Activated CD4-positive, alpha-beta T cell treated with anti-CD3 and anti-CD28 coated beads for 24 hours (primary cell): ENCODE data around the gene FKBP5.
A peak's percentile ranks its signal among the peaks of the same experiment; 100 is the strongest.
"Not testable (repeated sequence)": the region's sequence is repeated elsewhere in the genome, so short reads cannot be mapped to it uniquely, and the experiment has no call there.

Experiments
- DNase-seq, 2 donors: peaks; one replicate each; pipeline ENCODE4 v3.0.0-alpha.2; 2020; ENCODE audit warnings: low read depth in 2 of 2

The FKBP5 gene

DNA sequence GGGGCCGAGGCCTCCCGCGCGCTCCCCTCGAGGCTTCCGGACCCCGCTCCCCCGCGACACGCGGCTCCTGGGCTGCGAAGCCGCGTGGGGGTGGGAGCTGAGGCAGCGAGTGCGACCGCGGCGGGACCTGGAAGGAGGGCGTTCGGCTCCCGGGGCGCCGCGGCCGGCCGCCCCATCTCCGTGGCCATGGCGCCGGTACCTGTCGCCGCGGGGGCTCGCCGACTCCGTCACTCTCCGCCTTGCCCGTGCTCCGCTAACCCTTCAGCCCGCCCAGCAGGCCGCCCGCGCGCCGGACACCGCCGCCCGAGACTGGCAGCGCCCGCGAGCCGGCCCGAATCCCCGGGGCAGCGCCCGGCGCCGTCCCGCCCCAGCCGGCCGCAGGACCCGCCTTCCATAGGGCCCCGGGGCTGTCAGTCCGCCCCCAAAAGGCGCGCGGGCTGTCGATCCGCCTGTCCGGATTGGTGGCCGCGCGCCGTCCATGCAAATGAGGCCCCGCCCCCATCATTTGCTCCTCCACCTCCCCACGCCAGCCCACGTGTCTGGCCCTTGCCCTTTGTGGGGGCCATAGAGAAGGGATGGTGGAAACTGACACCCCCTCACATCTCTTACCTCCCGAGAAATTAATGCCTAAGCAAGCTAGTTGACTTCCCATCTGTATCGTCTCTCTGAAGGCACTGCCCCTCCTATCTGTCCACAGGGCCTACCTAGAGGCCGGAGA is at the start of gene FKBP5:
Gene FKBP5, minus strand, starts transcription at position 311 of the 718 bp plus-strand sequence. CDS start 46,091 bp downstream, outside the sequence.
- DNase-seq: peak; percentile 79 to 90

- no peak for DNase-seq
Observed at GRCh38 chr6:35737413-35738211, 48.9 kb upstream of the FKBP5 start.

DNA sequence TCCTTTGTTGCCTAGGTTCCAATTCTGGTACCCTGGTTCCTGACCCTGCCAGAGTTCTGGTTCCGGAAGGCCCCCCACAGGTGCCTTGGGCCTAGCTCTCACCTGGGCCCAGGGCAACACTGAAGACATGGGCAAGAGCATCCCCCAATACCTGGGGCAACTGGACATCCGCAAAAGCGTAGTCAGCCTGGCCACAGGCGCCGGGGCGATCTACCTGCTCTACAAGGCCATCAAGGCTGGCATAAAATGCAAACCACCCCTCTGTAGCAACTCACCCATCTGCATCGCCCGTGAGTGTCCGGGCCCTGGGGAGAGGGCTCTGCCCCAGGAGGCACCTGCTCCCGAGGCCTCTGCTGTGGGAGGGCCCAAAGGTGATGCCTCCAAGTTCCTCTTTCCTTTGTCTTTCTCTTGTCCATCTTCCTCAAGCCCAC is 48.3 kb upstream of the FKBP5 start, which contains the start of gene ARMC12:
Gene ARMC12, plus strand, starts transcription at position 51 of the 431 bp plus-strand sequence. Its CDS starts 77 bp downstream, at position 128.
- no peak for DNase-seq

DNA sequence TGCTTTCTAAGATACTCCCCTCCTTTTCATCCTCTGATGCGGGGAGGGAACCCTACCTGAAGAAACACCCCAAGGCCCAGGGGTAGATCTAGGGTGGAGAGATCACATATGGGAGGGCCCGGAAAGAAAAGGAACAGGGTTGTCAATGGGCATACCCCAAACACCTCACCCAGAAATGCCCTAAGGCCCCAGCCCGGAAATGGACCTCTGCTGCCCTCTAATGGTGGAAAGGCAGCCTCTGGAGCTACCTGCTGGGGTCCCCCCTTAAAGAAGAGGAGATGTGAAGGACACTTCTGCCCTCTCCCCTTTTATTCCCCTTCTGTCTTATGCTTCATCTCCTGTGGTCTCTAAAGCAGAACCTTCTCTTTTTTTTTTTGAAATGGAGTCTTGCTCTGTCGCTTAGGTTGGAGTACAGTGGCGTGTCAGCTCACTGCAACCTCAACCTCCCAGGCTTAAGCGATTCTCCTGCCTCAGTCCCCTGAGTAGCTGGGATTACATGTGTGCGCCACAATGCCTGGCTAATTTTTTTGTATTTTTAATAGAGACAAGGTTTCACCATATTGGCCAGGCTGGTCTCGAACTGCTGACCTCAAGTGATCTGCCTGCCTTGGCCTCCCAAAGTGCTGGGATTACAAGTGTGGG is 47.7 kb upstream of the FKBP5 start:
- peak; percentile 81 to 84 for DNase-seq

DNA sequence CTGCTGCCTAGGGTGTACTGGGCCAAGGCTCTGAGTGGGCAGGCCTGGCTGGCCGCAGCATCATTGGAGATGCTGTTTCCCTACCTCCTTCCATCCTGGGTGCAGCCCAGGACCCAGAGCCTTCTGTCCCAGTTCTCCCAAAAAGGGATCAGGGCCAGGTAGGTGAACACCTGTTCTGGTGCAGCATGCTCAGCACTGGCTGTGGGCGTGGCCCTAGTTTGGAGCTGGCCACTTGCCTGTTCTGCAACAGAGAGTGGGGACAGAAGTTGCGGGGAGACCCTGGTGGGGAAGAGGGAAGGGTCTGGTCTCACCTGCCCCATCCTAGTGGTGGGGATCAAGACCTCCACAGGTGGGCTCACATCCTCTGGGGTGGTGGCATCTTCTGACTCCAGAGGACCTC is 46.7 kb upstream of the FKBP5 start:
- DNase-seq: no peak

DNA sequence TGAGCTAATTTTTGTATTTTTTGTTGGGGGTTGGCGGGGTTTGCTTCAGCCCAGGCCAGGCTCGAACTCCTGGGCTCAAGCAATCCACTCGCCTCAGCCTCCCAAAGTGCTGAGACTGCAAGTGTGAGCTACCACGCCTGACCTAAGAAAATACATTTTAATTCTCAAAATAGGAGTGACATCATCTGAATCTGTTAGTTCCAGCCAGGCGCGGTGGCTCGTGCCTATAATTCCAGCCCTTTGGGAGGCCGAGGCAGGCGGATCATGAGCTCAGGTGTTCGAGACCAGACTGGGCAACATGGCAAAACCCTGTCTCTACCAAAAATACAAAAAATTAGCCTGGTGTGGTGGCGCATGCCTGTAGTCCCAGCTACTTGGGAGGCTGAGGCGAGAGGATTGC is 45.6 kb upstream of the FKBP5 start:
- not testable (repeated sequence) for DNase-seq

DNA sequence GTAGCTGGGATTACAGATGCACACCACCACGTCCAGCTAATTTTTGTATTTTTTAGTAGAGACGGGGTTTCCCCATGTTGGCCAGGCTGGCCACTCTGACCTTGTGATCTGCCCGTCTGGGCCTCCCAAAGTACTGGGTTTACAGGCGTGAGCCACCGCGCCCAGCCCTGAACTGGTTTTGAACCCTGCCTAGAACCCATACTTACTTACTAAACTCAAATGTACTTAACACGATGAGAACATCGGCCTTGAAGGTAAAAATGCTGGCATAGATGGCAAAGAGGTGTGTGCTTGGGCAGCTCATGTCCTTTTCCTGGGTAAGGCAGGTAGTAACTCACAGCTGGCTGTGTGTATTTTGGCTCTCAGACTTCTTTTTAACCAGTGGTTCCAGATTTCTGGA is 44.9 kb upstream of the FKBP5 start:
- no peak for DNase-seq

GRCh38 chr6:35731736-35732532 is 43.2 kb upstream of the FKBP5 start:
- peak; percentile 93 to 94 for DNase-seq

DNA sequence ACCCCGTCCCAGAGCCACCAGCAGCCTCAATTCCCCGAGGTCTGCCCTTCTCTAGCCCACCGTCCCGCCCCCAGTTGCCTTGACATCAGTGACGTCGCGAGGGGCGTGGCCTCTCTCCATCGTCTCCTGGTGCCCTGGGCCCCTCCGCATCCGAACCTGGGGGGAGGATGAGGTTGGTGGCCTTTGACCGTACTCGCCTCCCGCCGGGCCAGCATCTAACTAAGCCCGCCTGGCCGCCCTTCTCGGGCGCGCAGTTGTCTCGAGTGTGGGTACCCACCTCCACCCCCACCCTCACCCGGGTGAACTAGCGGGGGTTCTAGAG is 42.7 kb upstream of the FKBP5 start:
- peak; percentile 83 to 98 for DNase-seq

GRCh38 chr6:35730745-35731413 is 42.2 kb upstream of the FKBP5 start:
- no peak for DNase-seq

DNA sequence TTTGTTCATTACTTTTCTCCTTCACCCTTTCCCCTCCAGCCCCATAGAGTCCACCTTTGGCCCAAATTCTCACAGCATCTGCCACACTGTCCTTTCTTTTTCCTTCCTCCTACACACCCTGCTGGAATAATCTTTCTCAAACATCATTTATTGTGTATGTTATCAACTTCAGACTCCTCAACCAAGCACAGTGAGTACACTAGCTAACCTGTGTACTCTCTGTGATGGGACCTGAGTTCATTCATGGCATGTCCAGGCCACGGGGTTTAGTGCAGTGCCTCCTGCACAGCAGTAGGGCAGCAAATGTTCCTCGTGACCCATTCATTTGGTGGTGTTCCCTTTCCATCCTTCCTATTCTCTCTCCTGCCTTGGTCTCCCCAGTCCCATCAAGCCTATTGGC is 41.0 kb upstream of the FKBP5 start:
- DNase-seq: no peak

GRCh38 chr6:35728683-35729678 is 40.3 kb upstream of the FKBP5 start:
- DNase-seq: no peak

GRCh38 chr6:35727935-35728682 is 39.4 kb upstream of the FKBP5 start:
- peak; percentile 60 to 69 for DNase-seq

- DNase-seq: no peak
Observed at GRCh38 chr6:35727231-35727934, 38.7 kb upstream of the FKBP5 start.

DNA sequence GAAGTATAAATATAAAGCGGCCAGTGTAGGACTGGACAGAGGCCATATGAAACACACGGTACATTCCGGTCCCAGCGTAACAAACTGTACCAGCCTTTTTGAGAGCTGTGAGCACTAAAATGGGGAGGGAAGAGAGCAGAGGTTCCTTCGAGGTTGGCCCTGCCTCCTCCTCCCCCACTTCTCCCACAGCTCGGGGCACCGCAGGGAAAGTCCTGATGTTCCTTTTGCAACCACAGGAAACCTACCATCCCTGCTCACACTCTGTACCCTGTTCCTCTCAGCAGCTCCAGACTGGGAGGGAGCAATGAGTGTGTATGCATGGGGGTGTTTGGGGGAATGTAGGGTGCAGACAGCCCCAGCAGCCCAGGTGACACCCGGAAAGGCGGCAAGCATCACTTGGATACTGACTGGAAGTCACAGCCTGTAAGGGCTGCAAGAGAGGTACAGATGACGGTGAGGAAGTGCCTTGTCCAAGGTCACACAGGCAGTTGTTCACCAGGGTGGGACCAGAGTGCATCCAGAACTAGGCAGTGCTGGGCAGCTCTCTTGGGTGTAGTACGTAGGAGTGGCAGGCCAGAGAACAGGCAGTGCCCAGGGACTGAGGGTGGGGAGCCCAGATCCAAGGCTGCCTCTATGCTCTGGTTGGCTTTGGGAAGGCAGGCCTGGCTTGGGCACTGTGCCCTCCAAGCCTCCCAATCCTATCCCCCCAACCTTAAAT is 37.2 kb upstream of the FKBP5 start:
- DNase-seq: no peak

GRCh38 chr6:35725081-35725708 is 36.5 kb upstream of the FKBP5 start:
- no peak for DNase-seq

DNA sequence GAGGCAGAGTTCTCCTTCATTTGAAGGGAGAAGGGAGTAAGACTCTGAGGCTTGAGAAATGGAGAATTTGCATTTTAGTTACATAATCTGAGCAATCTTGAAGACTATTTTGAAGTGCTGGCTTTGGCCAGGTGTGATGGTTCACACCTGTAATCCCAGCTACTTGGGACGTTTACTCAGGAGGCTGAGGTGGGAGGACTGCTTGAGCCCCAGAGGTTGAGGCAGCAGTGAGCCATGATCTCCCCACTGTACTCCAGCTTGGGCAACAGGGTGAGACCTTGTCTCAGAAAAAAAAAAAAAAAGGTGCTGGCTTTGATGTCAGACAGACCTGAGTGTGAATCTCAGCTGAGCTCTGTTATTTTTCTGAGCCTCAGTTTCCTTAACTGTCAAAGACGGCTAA is 35.8 kb upstream of the FKBP5 start:
- DNase-seq: no peak
